ENCODE data around the gene CYP46A1.

The CYP46A1 gene

GRCh38 chr14:99649643-99650042 is 34.5 kb upstream of the CYP46A1 start:
- TF ChIP-seq CTCF (IDR thresholded peaks at IDR 0.05; ENCODE audit: extremely low read depth, insufficient read depth, missing control alignments) = no peak
- in situ Hi-C loops (cut with MboI; ENCODE audit: low pct_unique_long_range_greater_than_20kb, low sequenced_read_pairs, unreplicated experiment) = no loop called here
- DNase-seq (ENCODE audit: low spot score) = no peak

GRCh38 chr14:99650189-99650588 is 33.9 kb upstream of the CYP46A1 start:
- in situ Hi-C loops (cut with MboI; ENCODE audit: low pct_unique_long_range_greater_than_20kb, low sequenced_read_pairs, unreplicated experiment) = no loop called here
- no peak for TF ChIP-seq CTCF (IDR thresholded peaks at IDR 0.05; ENCODE audit: extremely low read depth, insufficient read depth, missing control alignments)
- no peak for DNase-seq (ENCODE audit: low spot score)

- in situ Hi-C loops (cut with MboI; ENCODE audit: low pct_unique_long_range_greater_than_20kb, low sequenced_read_pairs, unreplicated experiment) = no loop called here
These were observed 31.9 kb upstream of the CYP46A1 start for GRCh38 chr14:99651953-99652746.

GRCh38 chr14:99654235-99654985 is 29.7 kb upstream of the CYP46A1 start:
- in situ Hi-C loops (cut with MboI; ENCODE audit: low pct_unique_long_range_greater_than_20kb, low sequenced_read_pairs, unreplicated experiment) = no loop called here
- no peak for TF ChIP-seq CTCF (IDR thresholded peaks at IDR 0.05; ENCODE audit: extremely low read depth, insufficient read depth, missing control alignments)
- no peak for DNase-seq (ENCODE audit: low spot score)

More at GRCh38 chr14:99651953-99652746, 31.9 kb upstream of the CYP46A1 start:
- no peak for TF ChIP-seq CTCF (IDR thresholded peaks at IDR 0.05; ENCODE audit: extremely low read depth, insufficient read depth, missing control alignments)
- DNase-seq (ENCODE audit: low spot score) = no peak

GRCh38 chr14:99655521-99655920 is 28.6 kb upstream of the CYP46A1 start:
- in situ Hi-C loops (cut with MboI; ENCODE audit: low pct_unique_long_range_greater_than_20kb, low sequenced_read_pairs, unreplicated experiment) = no loop called here
- TF ChIP-seq CTCF (IDR thresholded peaks at IDR 0.05; ENCODE audit: extremely low read depth, insufficient read depth, missing control alignments) = no peak

GRCh38 chr14:99656171-99656570 is 27.9 kb upstream of the CYP46A1 start:
- in situ Hi-C loops (cut with MboI; ENCODE audit: low pct_unique_long_range_greater_than_20kb, low sequenced_read_pairs, unreplicated experiment) = no loop called here
- TF ChIP-seq CTCF (IDR thresholded peaks at IDR 0.05; ENCODE audit: extremely low read depth, insufficient read depth, missing control alignments) = no peak
- DNase-seq (ENCODE audit: low spot score) = no peak

More at GRCh38 chr14:99655521-99655920, 28.6 kb upstream of the CYP46A1 start:
- no peak for DNase-seq (ENCODE audit: low spot score)

All from GM13977 (cell line).